Measurements from ENCODE around the gene SDS. TPM values are rescaled to one million over a fixed set of nuclear protein-coding genes. Genes with fewer than 3 reads are reported as not detected.

Gene SDS
- total RNA-seq, 1 experiment from 2014 or later: not detected

DNA sequence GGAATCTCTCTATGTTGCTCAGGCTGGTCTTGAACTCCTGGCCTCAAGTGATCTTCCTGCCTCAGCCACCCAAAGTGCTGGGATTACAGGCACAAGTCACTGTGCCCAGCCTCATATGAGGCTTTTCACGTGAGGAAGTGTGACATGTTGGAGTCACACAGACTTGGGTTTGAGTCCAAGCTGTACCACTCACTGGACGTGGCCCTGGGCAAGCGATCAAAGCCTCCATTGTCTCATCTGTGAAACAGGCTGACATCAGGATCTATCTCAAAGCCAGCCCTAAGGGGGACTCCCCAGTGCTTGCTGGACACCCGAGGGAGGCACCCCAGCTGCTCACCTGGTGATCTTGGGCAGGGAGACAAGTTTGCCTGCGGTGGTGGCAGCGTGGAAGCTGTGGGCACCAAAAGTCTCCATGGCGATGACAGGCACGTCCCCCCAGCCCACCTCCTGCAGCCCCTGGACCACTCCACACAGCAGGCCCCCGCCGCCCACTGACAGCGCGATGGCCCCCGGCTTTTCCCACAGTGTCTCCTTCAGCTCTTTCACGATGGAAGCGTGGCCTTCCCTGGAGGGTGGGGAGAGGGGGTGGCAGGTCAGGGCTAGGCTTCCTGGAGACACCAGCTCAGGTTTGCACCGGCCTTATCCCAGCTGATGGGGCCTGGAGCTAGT, 6.7 kb downstream of the SDS start:
- H3T11ph ChIP-seq (ENCODE audit: low read length): no peak overlapping the region
- Mint-ChIP-seq H3K4me3 (no peak overlapping the region), H3K36me3 (ENCODE audit: insufficient read depth in 1 of 3, low read depth in 3 of 3) (no peaks in the 10 kb centered on the region), H3K27ac (no peak overlapping the region), H3K4me1 (peaks cover 7 to 20% of the 10 kb centered on the region in 2 experiments), H3K27me3 (ENCODE audit: low read depth) (peaks cover 9% of the 10 kb centered on the region), H3K9me3 (no peaks in the 10 kb centered on the region)
- H3K23ac ChIP-seq (ENCODE audit: insufficient read length, low read depth, low read length): no peak overlapping the region
- H2BK15ac ChIP-seq (ENCODE audit: low read depth, low read length): no peak overlapping the region
- no peak overlapping the region for H2BK20ac ChIP-seq (ENCODE audit: low read depth, low read length, poor library complexity, severe bottlenecking)
- no peak overlapping the region for H2BK12ac ChIP-seq (ENCODE audit: insufficient read length, low read depth, low read length)
- H3K4me1 ChIP-seq (ENCODE audit: insufficient read depth, low read length): no peaks in the 10 kb centered on the region
- H2BK120ac ChIP-seq (ENCODE audit: low read depth, low read length, poor library complexity, severe bottlenecking): no peak overlapping the region
- no peak overlapping the region for H3K4me2 ChIP-seq (ENCODE audit: insufficient read depth, insufficient read length, low read length)
- H3K9me3 ChIP-seq (ENCODE audit: control insufficient read depth, low read depth, low read length): no peaks in the 10 kb centered on the region
- WGBS (ENCODE audit: extremely low coverage, insufficient read length, low lambda C conversion rate): no CpG with 5 or more reads among the region's 16 CpGs
- DNase-seq: no peak
- H2AK5ac ChIP-seq (ENCODE audit: insufficient read length, low read length): no peak overlapping the region
- H3K56ac ChIP-seq (ENCODE audit: insufficient read length, low read depth, low read length): no peak overlapping the region
- no peak overlapping the region for H2AFZ ChIP-seq (ENCODE audit: low read length)
- no peaks in the 10 kb centered on the region for H3K79me1 ChIP-seq (ENCODE audit: insufficient read depth, low read depth, low read length, poor library complexity, severe bottlenecking)
- no peak overlapping the region for H3K9ac ChIP-seq (ENCODE audit: extremely low read depth, insufficient read length, low read length)
- H2BK5ac ChIP-seq (ENCODE audit: insufficient read length, low read length): no peak overlapping the region
- H3K79me2 ChIP-seq (ENCODE audit: insufficient read depth, low read length): no peaks in the 10 kb centered on the region
- no peaks in the 10 kb centered on the region for H3K27me3 ChIP-seq (ENCODE audit: insufficient read depth, low read length)
- no peak overlapping the region for H4K91ac ChIP-seq (ENCODE audit: insufficient read length, low read depth, low read length)
- H3K23me2 ChIP-seq (ENCODE audit: insufficient read length, low read depth, low read length, poor library complexity, severe bottlenecking): no peaks in the 10 kb centered on the region
- H4K20me1 ChIP-seq (ENCODE audit: control insufficient read depth, insufficient read depth, insufficient read length): no peaks in the 10 kb centered on the region
- H3K14ac ChIP-seq (ENCODE audit: insufficient read depth, low read length): no peak overlapping the region
- H4K8ac ChIP-seq (replicated peaks; ENCODE audit: insufficient read length, low read depth, low read length): no peak overlapping the region
- H3K4ac ChIP-seq (ENCODE audit: low read depth, low read length): no peak overlapping the region
- no peak overlapping the region for H3K18ac ChIP-seq (ENCODE audit: insufficient read length, low read depth, low read length)
- TF ChIP-seq, protein P1, sequence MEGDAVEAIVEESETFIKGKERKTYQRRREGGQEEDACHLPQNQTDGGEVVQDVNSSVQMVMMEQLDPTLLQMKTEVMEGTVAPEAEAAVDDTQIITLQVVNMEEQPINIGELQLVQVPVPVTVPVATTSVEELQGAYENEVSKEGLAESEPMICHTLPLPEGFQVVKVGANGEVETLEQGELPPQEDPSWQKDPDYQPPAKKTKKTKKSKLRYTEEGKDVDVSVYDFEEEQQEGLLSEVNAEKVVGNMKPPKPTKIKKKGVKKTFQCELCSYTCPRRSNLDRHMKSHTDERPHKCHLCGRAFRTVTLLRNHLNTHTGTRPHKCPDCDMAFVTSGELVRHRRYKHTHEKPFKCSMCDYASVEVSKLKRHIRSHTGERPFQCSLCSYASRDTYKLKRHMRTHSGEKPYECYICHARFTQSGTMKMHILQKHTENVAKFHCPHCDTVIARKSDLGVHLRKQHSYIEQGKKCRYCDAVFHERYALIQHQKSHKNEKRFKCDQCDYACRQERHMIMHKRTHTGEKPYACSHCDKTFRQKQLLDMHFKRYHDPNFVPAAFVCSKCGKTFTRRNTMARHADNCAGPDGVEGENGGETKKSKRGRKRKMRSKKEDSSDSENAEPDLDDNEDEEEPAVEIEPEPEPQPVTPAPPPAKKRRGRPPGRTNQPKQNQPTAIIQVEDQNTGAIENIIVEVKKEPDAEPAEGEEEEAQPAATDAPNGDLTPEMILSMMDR (conservative IDR thresholded peaks at IDR 0.05): no peak
- no peak overlapping the region for H4K5ac ChIP-seq (ENCODE audit: insufficient read length, low read depth, low read length)
- H3K27ac ChIP-seq (ENCODE audit: insufficient read length, low read depth, low read length): no peak overlapping the region
